SK-N-SH (cell line): ENCODE measurements around the gene SLC22A17. TPM values are rescaled to one million over a fixed set of nuclear protein-coding genes. Genes with fewer than 3 reads are reported as not detected.

Experiments
- CTCF ChIA-PET: fragments of 300-600, 350-600 bp; formaldehyde crosslinking; extraction: SDS; loops from one replicate; lab custom pipeline; 2021; lab: Yijun Ruan, JAX
- POLR2A ChIA-PET: fragments of 350-600 bp; sonication (Branson Sonifier 250); formaldehyde crosslinking; extraction: SDS; loops from one replicate; lab custom pipeline; 2020; ENCODE audit warnings: antibody characterized with exemption, inconsistent platforms; lab: Yijun Ruan, JAX
- DNase-seq: peaks from one replicate; pipeline ENCODE4 v3.0.0; 2012
- H2AFZ ChIP-seq: fragments of 200-600 bp; sonication (generic); 2 replicates; pipeline ENCODE4 v1.8.1; 2016; ENCODE audit warnings: antibody characterized with exemption, mild to moderate bottlenecking, low read depth
- H3F3A ChIP-seq: fragments of 200-600 bp; sonication (generic); replicated peaks from 2 replicates; pipeline ENCODE3; 2016; ENCODE audit warnings: antibody characterized with exemption, mild to moderate bottlenecking; ENCODE audit not compliant: insufficient read depth
- H3K27ac ChIP-seq, 2 experiments: fragments of 200-500 bp in 1 of 2; fragments of 200-600 bp in 1 of 2; sonication (Bioruptor generic) in 1 of 2; sonication (generic), shearing (Covaris generic) in 1 of 2; 2 replicates each; pipeline versions ENCODE4 v1.5.1 to v1.6.1; 2014 to 2016; ENCODE audit warnings: low read depth in 2 of 2, inconsistent platforms in 1 of 2, low read length in 1 of 2, mild to moderate bottlenecking in 1 of 2, mixed read lengths in 1 of 2
- H3K27me3 ChIP-seq: fragments of 200-600 bp; sonication (generic), shearing (Covaris generic); 2 replicates; pipeline ENCODE4 v1.6.1; 2016; ENCODE audit warnings: mixed run types; ENCODE audit not compliant: insufficient read depth
- H3K36me3 ChIP-seq, 2 experiments: fragments of 200-500 bp in 1 of 2; fragments of 200-600 bp in 1 of 2; sonication (Bioruptor generic) in 1 of 2; sonication (generic) in 1 of 2; replicated peaks in 1 of 2; 2 replicates each; pipeline versions ENCODE3 to v1.5.1; 2014 to 2016; ENCODE audit warnings: low read length in 1 of 2, mild to moderate bottlenecking in 1 of 2; ENCODE audit not compliant: insufficient read depth in 2 of 2, control insufficient read depth in 1 of 2
- H3K4me1 ChIP-seq, 2 experiments: fragments of 200-500 bp in 1 of 2; fragments of 200-600 bp in 1 of 2; sonication (Bioruptor generic) in 1 of 2; sonication (generic), shearing (Covaris generic) in 1 of 2; 2 replicates each; pipeline versions ENCODE4 v1.5.1 to v1.6.1; 2014 to 2016; ENCODE audit warnings: low read depth in 1 of 2, low read length in 1 of 2, mixed run types in 1 of 2; ENCODE audit not compliant: insufficient read depth in 2 of 2, control insufficient read depth in 1 of 2
- H3K4me2 ChIP-seq: fragments of 200-600 bp; sonication (generic), shearing (Covaris generic); 2 replicates; pipeline ENCODE4 v1.6.1; 2017; ENCODE audit warnings: mixed run types
- H3K4me3 ChIP-seq, 2 experiments: fragments of 200-500 bp in 1 of 2; fragments of 200-600 bp in 1 of 2; sonication (Bioruptor generic) in 1 of 2; sonication (generic), shearing (Covaris generic) in 1 of 2; 2 replicates each; pipeline versions ENCODE4 v1.5.1 to v1.8.1; 2014 to 2016; ENCODE audit warnings: low read depth in 2 of 2, inconsistent platforms in 1 of 2, low read length in 1 of 2, mild to moderate bottlenecking in 1 of 2, mixed read lengths in 1 of 2, moderate library complexity in 1 of 2
- H3K79me2 ChIP-seq: fragments of 200-600 bp; sonication (generic); 2 replicates; pipeline ENCODE4 v1.8.1; 2017; ENCODE audit warnings: mild to moderate bottlenecking; ENCODE audit not compliant: insufficient read depth
- H3K9ac ChIP-seq: fragments of 200-600 bp; sonication (generic); 2 replicates; pipeline ENCODE4 v1.6.1; 2017; ENCODE audit warnings: mixed run types
- H3K9me2 ChIP-seq: fragments of 200-600 bp; sonication (generic); 2 replicates; pipeline ENCODE4 v1.6.1; 2017; ENCODE audit warnings: mixed run types
- H3K9me3 ChIP-seq: fragments of 200-600 bp; sonication (generic); 2 replicates; pipeline ENCODE4 v1.6.1; 2017; ENCODE audit warnings: mixed run types, mild to moderate bottlenecking, moderate library complexity
- H4K20me1 ChIP-seq: fragments of 200-600 bp; sonication (generic); 2 replicates; pipeline ENCODE4 v1.6.1; 2017; ENCODE audit warnings: mild to moderate bottlenecking, mixed run types; ENCODE audit not compliant: insufficient read depth
- GABPA ChIP-seq: IDR thresholded peaks from 2 replicates; pipeline ENCODE4 v1.4.0; 2012; ENCODE audit warnings: low read depth, mild to moderate bottlenecking
- MXI1 ChIP-seq: IDR thresholded peaks from 2 replicates; pipeline ENCODE4 v1.6.1; 2012; ENCODE audit warnings: mild to moderate bottlenecking, low read depth, low read length, improper control_type of control experiment
- NRF1 ChIP-seq: IDR thresholded peaks from 2 replicates; pipeline ENCODE4 v1.6.1; 2012; ENCODE audit warnings: low read depth, mild to moderate bottlenecking, low read length
- RCOR1 ChIP-seq: fragments of 150-350 bp; IDR thresholded peaks from 2 replicates; pipeline ENCODE4 v1.6.1; 2017; ENCODE audit warnings: antibody characterized with exemption, low read length
- RFX5 ChIP-seq: IDR thresholded peaks from 2 replicates; pipeline ENCODE4 v1.6.1; 2012; ENCODE audit warnings: mild to moderate bottlenecking, improper control_type of control experiment, low read length
- SIN3A ChIP-seq: IDR thresholded peaks from 2 replicates; pipeline ENCODE4 v1.6.1; 2012; ENCODE audit warnings: low read depth, mild to moderate bottlenecking, low read length, moderate library complexity, borderline replicate concordance
- WGBS: methylation state at CpG from one replicate; pipeline ENCODE4 v1.1.6; 2017; ENCODE audit warnings: low lambda C conversion rate; 5-methylcytosine and 5-hydroxymethylcytosine counted together
- polyA plus RNA-seq, 3 experiments: library from polyadenylated mRNA; depleted of rRNA; stranded (reverse); fragments of >200 nt; gene quantifications; 2 replicates each; pipeline ENCODE4 v1.2.3, GENCODE V29; 2012
- TF ChIP-seq, protein P1 (sequence below): fragments of 150-350 bp; IDR thresholded peaks from 2 replicates; pipeline ENCODE4 v1.6.1; 2016; ENCODE audit warnings: mild to moderate bottlenecking, low read depth, low read length
- TF ChIP-seq, protein P2 (sequence below): fragments of 200-600 bp; sonication (generic); IDR thresholded peaks from 2 replicates; pipeline ENCODE4 v1.6.1; 2017; ENCODE audit warnings: antibody characterized with exemption, mild to moderate bottlenecking, moderate library complexity

SLC22A17 gene
- polyA plus RNA-seq, 1 of the 3 experiments (the other 2 are of a cell fraction): 27.2 TPM

DNA sequence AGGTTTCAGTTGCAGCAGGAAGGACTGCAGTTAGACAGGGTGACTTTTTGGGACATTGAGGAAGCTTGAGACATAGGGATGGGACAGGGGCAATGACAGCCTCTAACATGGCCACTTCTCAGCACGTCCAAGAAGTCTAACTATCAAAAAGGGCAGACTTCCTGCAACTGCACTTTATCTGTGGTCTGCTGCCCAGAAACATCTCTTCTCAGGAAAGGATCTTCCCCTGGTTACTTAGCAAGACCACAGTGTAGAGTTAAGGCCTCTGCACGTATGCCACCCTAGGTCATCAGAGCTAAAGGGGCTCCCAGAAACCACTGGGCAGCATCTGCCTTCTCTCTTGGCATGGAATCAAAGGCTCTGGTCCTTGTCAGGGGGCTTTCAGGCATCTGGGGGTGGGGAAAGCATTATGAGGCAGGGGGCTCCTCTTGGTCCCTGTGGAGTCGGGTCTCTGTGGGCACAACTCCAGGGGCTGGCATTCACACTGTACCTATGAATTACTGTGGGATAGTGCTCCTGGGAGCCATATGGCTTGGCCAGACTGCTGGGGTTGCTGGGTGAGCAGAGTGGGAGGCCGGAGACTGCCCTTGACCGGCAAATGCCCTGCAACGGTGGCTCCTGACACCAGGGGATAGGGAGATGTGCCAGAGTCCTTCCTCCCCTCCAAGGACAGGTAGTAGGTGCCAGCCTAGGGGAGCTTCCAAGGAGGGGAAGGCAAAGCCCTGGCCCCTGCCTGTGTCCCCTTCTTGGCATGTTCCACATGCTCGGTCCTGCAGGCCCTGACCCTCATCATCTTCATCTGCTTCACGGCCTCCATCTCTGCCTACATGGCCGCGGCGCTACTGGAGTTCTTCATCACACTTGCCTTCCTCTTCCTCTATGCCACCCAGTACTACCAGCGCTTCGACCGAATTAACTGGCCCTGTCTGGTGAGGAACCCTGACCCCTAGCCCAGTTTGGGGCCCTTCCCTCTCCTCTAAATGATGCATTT lies 25.2 kb upstream of the SLC22A17 start:
- Histone ChIP-seq H3F3A (no peaks in the 10 kb centered on the region), H3K9me3 (no peaks in the 10 kb centered on the region), H3K27ac (no peak overlapping the region), H3K36me3 (no peaks in the 10 kb centered on the region), H3K9ac (no peak overlapping the region), H3K79me2 (no peaks in the 10 kb centered on the region), H3K4me1 (peaks cover 0 to 3% of the 10 kb centered on the region in 2 experiments; a peak in 1 of 4 replicates), H3K4me2 (no peak overlapping the region), H4K20me1 (no peaks in the 10 kb centered on the region), H3K27me3 (no peaks in the 10 kb centered on the region; the same call in none of the 2 replicates), H3K9me2 (no peaks in the 10 kb centered on the region), H2AFZ (no peak overlapping the region), H3K4me3 (no peak overlapping the region)
- WGBS: 70% methylated on average over 12 of the region's 14 CpGs
- DNase-seq: no peak
- CTCF ChIA-PET: interaction anchor here (0.8 to 8.2 kb wide), 7 partner anchors 13 to 258 kb away, joined by 3 to 179 read pairs (median 19); partner anchors contain the start of gene PABPN1
- POLR2A ChIA-PET: interaction anchor here (0.6 to 1.7 kb wide), 2 partner anchors 12 to 56 kb away, joined by 3 to 5 read pairs; no protein-coding TSS in a partner anchor
- TF ChIP-seq, protein P1, sequence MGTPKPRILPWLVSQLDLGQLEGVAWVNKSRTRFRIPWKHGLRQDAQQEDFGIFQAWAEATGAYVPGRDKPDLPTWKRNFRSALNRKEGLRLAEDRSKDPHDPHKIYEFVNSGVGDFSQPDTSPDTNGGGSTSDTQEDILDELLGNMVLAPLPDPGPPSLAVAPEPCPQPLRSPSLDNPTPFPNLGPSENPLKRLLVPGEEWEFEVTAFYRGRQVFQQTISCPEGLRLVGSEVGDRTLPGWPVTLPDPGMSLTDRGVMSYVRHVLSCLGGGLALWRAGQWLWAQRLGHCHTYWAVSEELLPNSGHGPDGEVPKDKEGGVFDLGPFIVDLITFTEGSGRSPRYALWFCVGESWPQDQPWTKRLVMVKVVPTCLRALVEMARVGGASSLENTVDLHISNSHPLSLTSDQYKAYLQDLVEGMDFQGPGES: no peak
- TF ChIP-seq, protein P2, sequence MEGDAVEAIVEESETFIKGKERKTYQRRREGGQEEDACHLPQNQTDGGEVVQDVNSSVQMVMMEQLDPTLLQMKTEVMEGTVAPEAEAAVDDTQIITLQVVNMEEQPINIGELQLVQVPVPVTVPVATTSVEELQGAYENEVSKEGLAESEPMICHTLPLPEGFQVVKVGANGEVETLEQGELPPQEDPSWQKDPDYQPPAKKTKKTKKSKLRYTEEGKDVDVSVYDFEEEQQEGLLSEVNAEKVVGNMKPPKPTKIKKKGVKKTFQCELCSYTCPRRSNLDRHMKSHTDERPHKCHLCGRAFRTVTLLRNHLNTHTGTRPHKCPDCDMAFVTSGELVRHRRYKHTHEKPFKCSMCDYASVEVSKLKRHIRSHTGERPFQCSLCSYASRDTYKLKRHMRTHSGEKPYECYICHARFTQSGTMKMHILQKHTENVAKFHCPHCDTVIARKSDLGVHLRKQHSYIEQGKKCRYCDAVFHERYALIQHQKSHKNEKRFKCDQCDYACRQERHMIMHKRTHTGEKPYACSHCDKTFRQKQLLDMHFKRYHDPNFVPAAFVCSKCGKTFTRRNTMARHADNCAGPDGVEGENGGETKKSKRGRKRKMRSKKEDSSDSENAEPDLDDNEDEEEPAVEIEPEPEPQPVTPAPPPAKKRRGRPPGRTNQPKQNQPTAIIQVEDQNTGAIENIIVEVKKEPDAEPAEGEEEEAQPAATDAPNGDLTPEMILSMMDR: no peak
- TF ChIP-seq GABPA (no peak), RFX5 (no peak), RCOR1 (no peak), MXI1 (no peak), NRF1 (no peak)

DNA sequence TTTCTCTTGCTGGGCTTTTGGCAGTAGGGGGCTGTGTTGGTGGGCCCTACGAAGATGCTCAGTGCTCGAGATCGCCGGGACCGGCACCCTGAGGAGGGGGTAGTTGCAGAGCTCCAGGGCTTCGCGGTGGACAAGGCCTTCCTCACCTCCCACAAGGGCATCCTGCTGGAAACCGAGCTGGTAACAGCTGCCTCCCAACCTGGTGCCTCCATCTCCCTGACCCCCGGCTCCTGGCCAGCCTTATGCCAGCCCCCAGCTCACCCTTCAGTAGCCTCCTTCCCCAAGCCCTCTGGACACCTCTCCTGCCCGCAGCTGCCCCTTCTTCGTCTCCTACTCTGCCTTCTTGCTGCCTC lies 24.5 kb upstream of the SLC22A17 start:
- WGBS: 67% methylated on average over 7 of the region's 11 CpGs
- CTCF ChIA-PET: interaction anchor here (0.8 to 8.2 kb wide), 3 partner anchors 50 to 257 kb away, joined by 3 to 179 read pairs (median 3); partner anchors contain the start of gene PABPN1

More for the DNA sequence above, 24.5 kb upstream of the SLC22A17 start:
- H3K9me2 ChIP-seq: no peaks in the 10 kb centered on the region
- no peaks in the 10 kb centered on the region for H3K9me3 ChIP-seq
- H3K4me2 ChIP-seq: no peak overlapping the region
- H3K27ac ChIP-seq: no peak overlapping the region
- no peak overlapping the region for H2AFZ ChIP-seq
- TF ChIP-seq SIN3A: no peak
- POLR2A ChIA-PET: no interaction called here
- H3K27me3 ChIP-seq: no peaks in the 10 kb centered on the region; the same call in none of the 2 replicates
- no peaks in the 10 kb centered on the region for H3K36me3 ChIP-seq
- no peaks in the 10 kb centered on the region for H3F3A ChIP-seq
- H3K79me2 ChIP-seq: no peaks in the 10 kb centered on the region
- H4K20me1 ChIP-seq: no peaks in the 10 kb centered on the region
- H3K4me1 ChIP-seq: peaks cover 0 to 3% of the 10 kb centered on the region in 2 experiments; a peak in 1 of 4 replicates
- no peak for DNase-seq
- H3K4me3 ChIP-seq: no peak overlapping the region
- no peak overlapping the region for H3K9ac ChIP-seq
